Hepatocyte (in vitro differentiated cells): Measurements from ENCODE around the gene ING3. TPM values are rescaled to one million over a fixed set of nuclear protein-coding genes. Genes with fewer than 3 reads are reported as not detected.

Experiments used
- DNase-seq: peaks from one replicate; pipeline ENCODE4 v3.0.0-alpha.2; 2016; ENCODE audit warnings: low spot score
- H2AFZ ChIP-seq: fragments of 200-600 bp; sonication (generic); 2 replicates; pipeline ENCODE4 v1.6.0; 2016; ENCODE audit warnings: antibody characterized with exemption, mild to moderate bottlenecking
- H3K27ac ChIP-seq: fragments of 200-600 bp; sonication (generic); 2 replicates; pipeline ENCODE4 v1.5.1; 2016; ENCODE audit warnings: mild to moderate bottlenecking
- H3K27me3 ChIP-seq: fragments of 200-600 bp; sonication (generic); 2 replicates; pipeline ENCODE4 v1.6.1; 2016
- H3K36me3 ChIP-seq: fragments of 200-600 bp; sonication (generic); replicated peaks from 2 replicates; pipeline ENCODE4 v1.5.1; 2016; ENCODE audit warnings: low read depth; ENCODE audit not compliant: insufficient read depth
- H3K4me1 ChIP-seq: fragments of 200-600 bp; sonication (generic); 2 replicates; pipeline ENCODE4 v1.5.1; 2016; ENCODE audit warnings: mild to moderate bottlenecking, moderate library complexity; ENCODE audit not compliant: insufficient read depth
- H3K4me2 ChIP-seq: fragments of 200-600 bp; sonication (generic); 2 replicates; pipeline ENCODE4 v1.6.0; 2016
- H3K4me3 ChIP-seq: fragments of 200-600 bp; sonication (generic); 2 replicates; pipeline ENCODE4 v1.5.1; 2016; ENCODE audit warnings: mild to moderate bottlenecking
- H3K79me2 ChIP-seq: fragments of 200-600 bp; sonication (generic); 2 replicates; pipeline ENCODE4 v1.6.0; 2017; ENCODE audit warnings: mild to moderate bottlenecking
- H3K9me2 ChIP-seq: fragments of 200-600 bp; sonication (generic); replicated peaks from 2 replicates; pipeline ENCODE4 v1.6.0; 2017; ENCODE audit warnings: mild to moderate bottlenecking; ENCODE audit not compliant: insufficient read depth
- H3K9me3 ChIP-seq: fragments of 200-600 bp; sonication (generic); 2 replicates; pipeline ENCODE4 v1.5.1; 2016; ENCODE audit warnings: low read depth, mild to moderate bottlenecking
- H4K20me1 ChIP-seq: fragments of 200-600 bp; sonication (generic); 2 replicates; pipeline ENCODE4 v1.6.0; 2016; ENCODE audit warnings: mild to moderate bottlenecking; ENCODE audit not compliant: insufficient read depth, poor library complexity, severe bottlenecking
- EZH2 ChIP-seq: fragments of 200-600 bp; sonication (generic); IDR thresholded peaks from 2 replicates; pipeline ENCODE4 v1.6.1; 2016; ENCODE audit warnings: antibody characterized with exemption, mild to moderate bottlenecking, borderline replicate concordance
- EZH2phosphoT487 ChIP-seq: fragments of 200-600 bp; sonication (generic); IDR thresholded peaks from one replicate; pipeline ENCODE4 v1.6.1; 2018; ENCODE audit warnings: antibody characterized with exemption, mild to moderate bottlenecking, low read depth, moderate library complexity; ENCODE audit not compliant: unreplicated experiment, severe bottlenecking
- WGBS: methylation state at CpG from one replicate; pipeline ENCODE4 v1.1.6; 2016; ENCODE audit warnings: low lambda C conversion rate; ENCODE audit errors: missing lambda C conversion rate; 5-methylcytosine and 5-hydroxymethylcytosine counted together
- polyA plus RNA-seq: library from polyadenylated mRNA; unstranded; fragments of >200 nt; fragmentation: Nextera tagmentation; extraction: Ambion mirVana; gene quantifications from 2 replicates; pipeline ENCODE4 v1.2.1, GENCODE V29; 2016
- total RNA-seq: library from RNA; depleted of rRNA; stranded (reverse); fragments of >200 nt; gene quantifications from 2 replicates; pipeline ENCODE4 v1.2.3, GENCODE V29; 2014
- TF ChIP-seq, protein P1 (sequence below): fragments of 200-600 bp; sonication (generic); IDR thresholded peaks from 2 replicates; pipeline ENCODE4 v1.5.1; 2016; ENCODE audit warnings: antibody characterized with exemption, mild to moderate bottlenecking; ENCODE audit not compliant: poor library complexity

Gene ING3
- total and polyA plus RNA-seq, 2 experiments from 2014 or later = 14.1 to 29.6 TPM

- no peak overlapping the region for H3K4me3 ChIP-seq
- no peaks in the 10 kb centered on the region for H3K9me3 ChIP-seq
- no peak for DNase-seq
- no peaks in the 10 kb centered on the region for H3K27me3 ChIP-seq
- no peak overlapping the region for H2AFZ ChIP-seq
- H3K36me3 ChIP-seq = no peaks in the 10 kb centered on the region
- H4K20me1 ChIP-seq = no peaks in the 10 kb centered on the region
- TF ChIP-seq EZH2 = no peak
- TF ChIP-seq, protein P1, sequence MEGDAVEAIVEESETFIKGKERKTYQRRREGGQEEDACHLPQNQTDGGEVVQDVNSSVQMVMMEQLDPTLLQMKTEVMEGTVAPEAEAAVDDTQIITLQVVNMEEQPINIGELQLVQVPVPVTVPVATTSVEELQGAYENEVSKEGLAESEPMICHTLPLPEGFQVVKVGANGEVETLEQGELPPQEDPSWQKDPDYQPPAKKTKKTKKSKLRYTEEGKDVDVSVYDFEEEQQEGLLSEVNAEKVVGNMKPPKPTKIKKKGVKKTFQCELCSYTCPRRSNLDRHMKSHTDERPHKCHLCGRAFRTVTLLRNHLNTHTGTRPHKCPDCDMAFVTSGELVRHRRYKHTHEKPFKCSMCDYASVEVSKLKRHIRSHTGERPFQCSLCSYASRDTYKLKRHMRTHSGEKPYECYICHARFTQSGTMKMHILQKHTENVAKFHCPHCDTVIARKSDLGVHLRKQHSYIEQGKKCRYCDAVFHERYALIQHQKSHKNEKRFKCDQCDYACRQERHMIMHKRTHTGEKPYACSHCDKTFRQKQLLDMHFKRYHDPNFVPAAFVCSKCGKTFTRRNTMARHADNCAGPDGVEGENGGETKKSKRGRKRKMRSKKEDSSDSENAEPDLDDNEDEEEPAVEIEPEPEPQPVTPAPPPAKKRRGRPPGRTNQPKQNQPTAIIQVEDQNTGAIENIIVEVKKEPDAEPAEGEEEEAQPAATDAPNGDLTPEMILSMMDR = no peak
- TF ChIP-seq EZH2phosphoT487 = no peak
- peaks cover 26% of the 10 kb centered on the region for H3K4me1 ChIP-seq
- no peaks in the 10 kb centered on the region for H3K79me2 ChIP-seq
- H3K9me2 ChIP-seq = no peaks in the 10 kb centered on the region
- 86% methylated on average over 1 of the region's 1 CpG for WGBS
- no peak overlapping the region for H3K4me2 ChIP-seq
- H3K27ac ChIP-seq = peak overlapping the region; percentile 11
Measured at GRCh38 chr7:121020249-121020988, 69.8 kb downstream of the ING3 start.

DNA sequence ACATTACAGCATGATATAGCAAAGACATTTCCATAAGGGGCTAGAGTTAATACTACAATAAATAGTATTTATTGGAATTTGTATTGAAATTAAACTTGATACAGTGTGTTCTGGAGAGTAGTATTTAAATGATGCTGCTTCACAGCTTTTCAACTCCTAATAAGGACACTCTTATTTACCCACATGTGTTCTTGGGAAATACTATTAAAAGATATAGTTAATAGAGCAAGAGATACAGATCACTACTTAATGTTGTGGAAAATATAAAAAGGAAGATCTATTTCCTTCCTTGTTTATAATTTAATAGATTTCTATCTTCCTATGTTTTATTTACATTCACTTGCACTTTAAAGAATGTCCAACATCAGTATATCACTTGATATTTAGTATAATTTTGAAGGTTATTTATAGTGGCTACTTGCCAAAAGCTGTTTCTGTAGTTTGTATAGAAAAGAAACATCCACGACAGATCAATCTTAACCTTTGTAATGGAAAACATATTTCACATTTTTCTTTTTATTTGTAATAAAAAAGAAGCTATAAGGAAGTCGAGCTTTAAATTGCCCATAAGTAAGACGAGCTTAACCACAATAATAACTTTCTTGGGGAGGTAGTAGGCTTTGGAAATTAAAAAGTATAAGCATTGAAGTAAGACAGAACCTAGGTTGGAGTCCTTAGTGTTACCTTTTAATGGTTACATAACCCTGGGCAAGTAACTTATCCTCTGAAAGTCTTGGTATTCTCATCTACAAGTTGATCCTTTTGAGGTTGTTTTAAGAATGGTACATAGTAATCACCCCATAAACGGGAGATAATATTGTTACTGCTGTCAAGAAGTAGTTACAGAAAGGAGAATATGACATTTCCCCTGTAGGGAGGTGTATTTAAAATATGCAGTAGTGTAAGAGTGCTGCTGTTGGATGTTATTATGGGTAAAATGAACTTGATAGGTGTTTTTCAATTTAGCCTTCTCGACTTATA lies 70.7 kb downstream of the ING3 start:
- no peaks in the 10 kb centered on the region for H3K9me3 ChIP-seq
- no peaks in the 10 kb centered on the region for H3K9me2 ChIP-seq
- 55% methylated on average over 5 of the region's 5 CpGs for WGBS
- no peak overlapping the region for H3K4me3 ChIP-seq
- peaks cover 29% of the 10 kb centered on the region for H3K4me1 ChIP-seq
- H3K36me3 ChIP-seq = no peaks in the 10 kb centered on the region
- peak overlapping the region; percentile 13 for H3K27ac ChIP-seq
- no peaks in the 10 kb centered on the region for H3K79me2 ChIP-seq
- no peaks in the 10 kb centered on the region for H4K20me1 ChIP-seq
- no peak for DNase-seq
- no peak overlapping the region for H3K4me2 ChIP-seq
- H2AFZ ChIP-seq = no peak overlapping the region
- H3K27me3 ChIP-seq = no peaks in the 10 kb centered on the region
- no peak for TF ChIP-seq EZH2
- TF ChIP-seq, protein P1 = no peak
- no peak for TF ChIP-seq EZH2phosphoT487

DNA sequence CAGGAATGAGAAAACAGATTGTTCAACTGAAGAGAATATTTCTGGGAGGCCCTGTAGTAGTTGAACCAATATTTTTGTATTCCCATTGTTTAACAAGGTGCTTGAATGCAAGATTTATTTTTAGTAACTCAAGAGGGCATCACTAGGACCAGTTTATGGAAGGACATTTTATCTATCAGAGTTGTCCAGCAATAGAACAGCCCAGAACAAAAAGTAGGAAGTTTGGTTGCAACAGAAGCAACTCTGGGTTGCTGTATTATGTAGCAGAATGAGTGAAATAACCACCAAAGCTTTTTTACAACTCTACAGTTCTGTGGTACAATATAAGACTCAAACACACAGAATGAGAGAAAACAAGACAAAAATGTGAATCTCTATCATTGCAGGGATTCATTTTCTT lies 72.6 kb downstream of the ING3 start:
- peak overlapping the region; percentile 65 for H3K27ac ChIP-seq
- TF ChIP-seq, protein P1 = no peak
- no peak for TF ChIP-seq EZH2phosphoT487
- TF ChIP-seq EZH2 = no peak
- H4K20me1 ChIP-seq = no peaks in the 10 kb centered on the region
- no peaks in the 10 kb centered on the region for H3K9me2 ChIP-seq
- no peak for DNase-seq
- H2AFZ ChIP-seq = no peak overlapping the region
- H3K4me1 ChIP-seq = peaks cover 39% of the 10 kb centered on the region
- H3K27me3 ChIP-seq = no peaks in the 10 kb centered on the region
- peak overlapping the region; percentile 38 for H3K4me2 ChIP-seq
- H3K36me3 ChIP-seq = no peaks in the 10 kb centered on the region
- H3K79me2 ChIP-seq = no peaks in the 10 kb centered on the region
- no peaks in the 10 kb centered on the region for H3K9me3 ChIP-seq
- H3K4me3 ChIP-seq = no peak overlapping the region
